GM18951 (cell line): Measurements from ENCODE around the gene SAMMSON.

Experiments
- POLR2A ChIP-seq: IDR thresholded peaks from 4 replicates; pipeline ENCODE4 v1.6.1; 2011; ENCODE audit warnings: mild to moderate bottlenecking; ENCODE audit not compliant: insufficient read length, insufficient read depth; ENCODE audit errors: extremely low read depth
- in situ Hi-C: fragments of 300-500 bp; cut with MboI; formaldehyde crosslinking; loops from one replicate; pipeline ENCODE4 v1.12.0; 2022; ENCODE audit warnings: low sequenced_read_pairs, mixed read lengths, inconsistent platforms; ENCODE audit not compliant: unreplicated experiment

Gene SAMMSON

GRCh38 chr3:69993757-69994156 lies 5.8 kb upstream of the SAMMSON start:
- in situ Hi-C loops, result no loop called here
- TF ChIP-seq POLR2A, result no peak

GRCh38 chr3:69994919-69995318 lies 4.6 kb upstream of the SAMMSON start:
- TF ChIP-seq POLR2A, result no peak
- in situ Hi-C loops, result no loop called here

DNA sequence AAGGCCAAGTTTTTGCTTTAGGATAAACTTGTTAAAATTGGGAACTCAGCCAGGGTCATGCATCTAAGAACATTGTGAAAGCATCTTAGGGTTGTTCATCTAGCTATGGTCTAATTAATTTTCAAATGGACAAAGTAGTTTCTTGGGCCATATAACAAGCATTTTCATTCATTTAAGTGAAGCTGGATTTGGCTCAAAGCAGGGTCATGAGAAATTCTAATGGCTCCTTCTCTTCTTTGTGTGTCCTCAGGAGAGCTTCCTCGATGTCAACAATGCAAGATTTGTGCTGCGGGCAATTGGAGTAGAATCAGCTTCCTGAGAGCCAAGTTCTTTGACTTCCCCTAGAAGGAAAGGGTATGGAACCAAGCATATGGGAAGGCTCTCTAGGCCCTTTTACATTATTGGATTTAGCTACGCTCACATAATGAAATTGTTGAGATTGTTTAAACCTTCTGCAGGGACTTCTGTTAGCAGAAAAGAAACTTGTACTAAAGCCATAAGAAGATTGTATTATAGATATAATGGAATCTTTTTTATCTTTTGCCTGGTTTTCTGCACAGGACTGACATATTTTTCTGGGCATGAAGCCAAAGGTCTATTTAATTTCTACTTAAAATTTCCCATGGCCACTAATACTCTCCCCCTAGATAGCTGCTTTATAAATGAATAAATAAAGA lies 1.8 kb upstream of the SAMMSON start:
- in situ Hi-C loops, result no loop called here
- no peak for TF ChIP-seq POLR2A

DNA sequence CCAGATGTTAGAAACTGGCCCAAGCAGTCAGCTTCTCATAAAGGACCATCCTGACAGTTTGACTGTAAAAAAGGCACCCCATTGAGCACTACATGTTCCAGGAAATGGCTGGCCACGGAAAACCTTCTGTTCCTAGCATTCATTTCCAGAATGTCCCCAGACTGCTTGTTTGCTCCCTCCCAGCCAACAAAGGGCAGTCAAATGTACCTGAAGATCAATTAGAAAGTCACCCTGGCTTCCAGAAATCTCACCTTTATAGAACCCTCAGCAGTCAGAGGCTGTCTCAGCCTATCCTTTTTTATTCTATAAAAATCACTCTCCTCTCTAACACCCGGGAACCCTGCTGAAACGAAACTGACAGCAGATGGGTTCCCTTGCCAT lies 784 bp upstream of the SAMMSON start:
- TF ChIP-seq POLR2A, result no peak
- in situ Hi-C loops, result no loop called here

- in situ Hi-C loops, result no loop called here
- no peak for TF ChIP-seq POLR2A
These were observed 486 bp downstream of the SAMMSON start for GRCh38 chr3:70000028-70000410.

GRCh38 chr3:70000563-70001081 lies 1.1 kb downstream of the SAMMSON start:
- no peak for TF ChIP-seq POLR2A
- in situ Hi-C loops, result no loop called here

DNA sequence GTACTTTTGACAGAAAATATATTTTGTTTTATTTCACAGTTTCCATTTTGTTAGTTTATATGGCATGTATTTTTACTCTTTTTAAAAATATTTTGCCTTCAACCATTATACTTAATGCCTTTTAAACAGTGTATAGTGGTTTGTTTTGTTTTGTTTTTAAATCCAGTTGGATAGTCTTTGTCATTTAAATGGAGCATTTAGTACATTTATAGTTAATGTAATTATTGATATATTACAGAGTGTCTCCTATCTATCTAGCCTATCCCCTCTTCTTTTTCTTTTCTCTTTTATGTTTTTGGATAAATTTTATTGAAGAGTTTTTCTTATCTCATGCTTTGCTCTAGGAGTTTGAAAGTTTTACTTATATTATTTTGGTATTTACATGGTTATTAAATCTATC lies 3.6 kb downstream of the SAMMSON start:
- in situ Hi-C loops, result no loop called here
- TF ChIP-seq POLR2A, result no peak

DNA sequence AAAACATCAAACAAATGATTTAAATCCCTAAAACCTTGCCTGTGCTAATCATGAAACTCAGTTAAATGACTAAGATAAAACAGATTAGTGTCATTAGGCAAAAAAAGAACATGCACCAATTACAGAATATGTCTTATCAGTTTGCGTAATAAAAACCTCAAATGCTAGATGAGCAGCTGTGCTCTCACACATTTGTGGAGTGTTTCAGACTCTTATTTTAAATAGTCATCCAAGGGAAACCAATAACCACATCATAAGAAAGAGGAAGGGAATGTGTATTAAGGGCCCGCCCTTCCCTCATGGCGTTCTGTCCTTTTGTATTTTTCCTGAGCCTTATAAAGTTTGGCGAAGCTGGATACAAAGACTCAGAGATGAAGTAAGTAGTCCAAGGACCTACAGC lies 6.6 kb downstream of the SAMMSON start:
- in situ Hi-C loops, result no loop called here
- TF ChIP-seq POLR2A, result no peak

DNA sequence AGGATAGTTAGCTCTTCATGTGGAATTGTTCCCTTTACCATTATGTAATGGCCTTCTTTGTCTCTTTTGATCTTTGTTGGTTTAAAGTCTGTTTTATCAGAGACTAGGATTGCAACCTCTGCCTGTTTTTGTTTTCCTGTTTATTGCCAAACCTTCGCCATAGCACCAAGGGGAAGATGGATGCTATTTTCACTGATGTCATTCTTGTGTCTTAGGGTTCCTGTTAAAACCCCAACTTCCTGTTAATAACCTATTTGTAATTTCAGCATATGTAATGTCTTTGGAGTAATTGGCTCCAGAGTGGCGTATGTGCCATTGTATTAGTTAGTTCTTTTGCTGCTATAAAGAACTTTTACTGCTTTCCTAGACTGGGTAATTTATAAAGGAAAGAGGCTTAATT lies 10.8 kb downstream of the SAMMSON start:
- no peak for TF ChIP-seq POLR2A
- in situ Hi-C loops, result no loop called here

DNA sequence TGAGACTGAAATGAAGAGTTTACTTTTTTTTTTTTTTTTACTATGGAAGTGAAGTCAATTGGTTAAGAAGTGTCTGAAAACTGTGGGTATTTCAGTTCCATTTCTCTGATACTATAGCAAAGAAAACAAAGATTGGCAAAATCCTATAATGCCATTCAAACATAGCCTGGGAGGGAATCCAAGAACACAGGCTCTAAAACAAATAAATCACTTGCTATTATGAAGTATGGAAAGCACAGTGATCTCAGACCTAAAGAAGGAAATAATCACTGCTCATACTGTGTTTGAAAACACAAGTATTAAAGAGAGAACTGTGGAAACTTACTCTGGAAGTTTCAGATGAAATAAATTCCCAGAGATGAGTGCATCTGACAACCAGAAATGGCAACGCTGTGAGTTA lies 12.0 kb downstream of the SAMMSON start:
- TF ChIP-seq POLR2A, result no peak
- in situ Hi-C loops, result no loop called here

DNA sequence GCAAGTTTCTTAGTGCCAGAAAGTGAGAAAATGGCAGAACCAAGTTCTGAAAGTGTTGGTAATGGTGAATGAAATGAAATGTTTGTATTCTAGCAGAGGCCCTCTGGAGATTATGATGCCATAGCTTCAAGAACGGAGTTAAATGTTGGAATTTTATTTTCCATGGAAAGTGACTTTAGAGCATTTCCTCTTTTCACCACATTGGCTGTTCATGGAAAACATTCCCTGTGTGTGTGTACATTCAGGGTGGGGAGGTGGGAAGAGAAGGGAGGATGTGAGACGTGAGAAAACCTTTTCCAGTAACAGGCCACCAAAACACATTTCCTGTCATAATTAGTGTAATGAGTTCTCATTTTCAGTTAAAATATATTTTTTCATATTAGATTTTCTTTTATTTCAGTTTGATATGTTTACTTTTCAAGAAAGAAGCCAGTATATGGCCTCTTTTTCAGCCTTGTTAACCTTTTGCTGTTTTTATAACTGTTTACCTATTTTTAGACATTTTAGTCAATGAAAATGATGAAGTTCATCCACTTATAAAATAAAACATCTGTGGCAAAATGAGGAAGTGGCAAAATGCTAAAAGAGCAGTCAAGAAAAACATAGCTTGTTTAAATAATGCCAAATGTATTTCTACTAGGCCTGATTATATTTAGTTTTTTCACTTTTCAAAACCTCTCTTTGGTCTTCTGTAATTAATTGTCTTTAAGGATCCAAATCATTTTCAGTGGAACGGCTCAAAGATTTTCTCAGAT lies 21.6 kb downstream of the SAMMSON start:
- in situ Hi-C loops, result no loop called here
- no peak for TF ChIP-seq POLR2A

- no peak for TF ChIP-seq POLR2A
- in situ Hi-C loops, result no loop called here
These were observed 28.8 kb downstream of the SAMMSON start for GRCh38 chr3:70028361-70028760.

DNA sequence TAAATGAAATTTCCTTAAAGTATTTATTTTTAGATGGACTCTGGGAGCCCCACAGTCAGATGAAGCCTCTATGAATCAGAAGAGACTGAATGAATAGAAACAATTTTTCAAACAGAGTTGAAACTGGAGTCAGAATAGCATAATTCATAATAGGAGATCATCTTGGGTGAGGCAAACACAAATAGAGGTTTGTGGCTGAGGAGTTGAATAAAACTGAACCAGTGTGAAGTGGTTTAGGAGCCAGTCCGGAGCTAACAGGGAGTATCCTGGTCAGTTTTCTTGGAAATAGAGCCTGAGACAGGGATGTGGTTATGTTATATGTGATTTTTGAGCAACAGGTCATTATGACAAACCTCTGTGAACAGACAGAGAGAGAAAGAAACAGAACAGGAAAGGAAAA lies 39.2 kb downstream of the SAMMSON start:
- no peak for TF ChIP-seq POLR2A
- in situ Hi-C loops, result no loop called here

- in situ Hi-C loops, result no loop called here
- no peak for TF ChIP-seq POLR2A
These were observed 40.9 kb downstream of the SAMMSON start for GRCh38 chr3:70040386-70040785.
